ENCODE data around the gene DGKK. TPM values are rescaled to one million over a fixed set of nuclear protein-coding genes. Genes with fewer than 3 reads are reported as not detected.

Gene DGKK
- total RNA-seq, 1 experiment from 2014 or later: 1.6 TPM

GRCh38 chrX:50407976-50408375 lies 62.6 kb downstream of the DGKK start:
- no peak overlapping the region for H2AFZ ChIP-seq (ENCODE audit: low read length)

More at GRCh38 chrX:50407976-50408375, 62.6 kb downstream of the DGKK start:
- no peak overlapping the region for H3K4me2 ChIP-seq (ENCODE audit: insufficient read depth, insufficient read length, low read length)
- H2AK5ac ChIP-seq (ENCODE audit: insufficient read length, low read length): no peak overlapping the region
- H3K27me3 ChIP-seq (ENCODE audit: insufficient read depth, low read length): no peaks in the 10 kb centered on the region
- no peak overlapping the region for H4K8ac ChIP-seq (replicated peaks; ENCODE audit: insufficient read length, low read depth, low read length)
- no peak overlapping the region for H2BK15ac ChIP-seq (ENCODE audit: low read depth, low read length)
- no peaks in the 10 kb centered on the region for H3K79me1 ChIP-seq (ENCODE audit: insufficient read depth, low read depth, low read length, poor library complexity, severe bottlenecking)
- no peak overlapping the region for H2BK5ac ChIP-seq (ENCODE audit: insufficient read length, low read length)
- Mint-ChIP-seq H3K9me3 (peaks cover 62 to 70% of the 10 kb centered on the region in 2 experiments), H3K4me3 (no peak overlapping the region), H3K27me3 (ENCODE audit: low read depth) (peaks cover 2% of the 10 kb centered on the region; the same call in 1 of the 2 replicates), H3K4me1 (no peaks in the 10 kb centered on the region), H3K36me3 (ENCODE audit: insufficient read depth in 1 of 3, low read depth in 3 of 3) (peaks cover 0 to 7% (median 2%) of the 10 kb centered on the region in 3 experiments; a peak in 4 of 7 replicates), H3K27ac (no peak overlapping the region)
- no peak overlapping the region for H2BK120ac ChIP-seq (ENCODE audit: low read depth, low read length, poor library complexity, severe bottlenecking)
- WGBS (ENCODE audit: extremely low coverage, insufficient read length, low lambda C conversion rate): no CpG with 5 or more reads among the region's 2 CpGs
- H3K27ac ChIP-seq (ENCODE audit: insufficient read length, low read depth, low read length): no peak overlapping the region
- H3K18ac ChIP-seq (ENCODE audit: insufficient read length, low read depth, low read length): no peak overlapping the region
- no peak overlapping the region for H3K56ac ChIP-seq (ENCODE audit: insufficient read length, low read depth, low read length)
- H4K5ac ChIP-seq (ENCODE audit: insufficient read length, low read depth, low read length): no peak overlapping the region
- H3K79me2 ChIP-seq (ENCODE audit: insufficient read depth, low read length): 0 out of 2 replicates have a peak, but pooled peaks cover 1% of the 10 kb centered on the region
- no peak overlapping the region for H3K23ac ChIP-seq (ENCODE audit: insufficient read length, low read depth, low read length)
- H3K9me3 ChIP-seq (ENCODE audit: control insufficient read depth, low read depth, low read length): no peaks in the 10 kb centered on the region
- H3K14ac ChIP-seq (ENCODE audit: insufficient read depth, low read length): no peak overlapping the region
- H3K4ac ChIP-seq (ENCODE audit: low read depth, low read length): no peak overlapping the region
- H4K91ac ChIP-seq (ENCODE audit: insufficient read length, low read depth, low read length): no peak overlapping the region
- DNase-seq: peak; percentile 40
- H3K4me1 ChIP-seq (ENCODE audit: insufficient read depth, low read length): no peaks in the 10 kb centered on the region
- H2BK20ac ChIP-seq (ENCODE audit: low read depth, low read length, poor library complexity, severe bottlenecking): no peak overlapping the region
- no peak overlapping the region for H2BK12ac ChIP-seq (ENCODE audit: insufficient read length, low read depth, low read length)
- H3K9ac ChIP-seq (ENCODE audit: extremely low read depth, insufficient read length, low read length): no peak overlapping the region
- no peaks in the 10 kb centered on the region for H4K20me1 ChIP-seq (ENCODE audit: control insufficient read depth, insufficient read depth, insufficient read length)
- H3T11ph ChIP-seq (ENCODE audit: low read length): no peak overlapping the region
- TF ChIP-seq, protein P1, sequence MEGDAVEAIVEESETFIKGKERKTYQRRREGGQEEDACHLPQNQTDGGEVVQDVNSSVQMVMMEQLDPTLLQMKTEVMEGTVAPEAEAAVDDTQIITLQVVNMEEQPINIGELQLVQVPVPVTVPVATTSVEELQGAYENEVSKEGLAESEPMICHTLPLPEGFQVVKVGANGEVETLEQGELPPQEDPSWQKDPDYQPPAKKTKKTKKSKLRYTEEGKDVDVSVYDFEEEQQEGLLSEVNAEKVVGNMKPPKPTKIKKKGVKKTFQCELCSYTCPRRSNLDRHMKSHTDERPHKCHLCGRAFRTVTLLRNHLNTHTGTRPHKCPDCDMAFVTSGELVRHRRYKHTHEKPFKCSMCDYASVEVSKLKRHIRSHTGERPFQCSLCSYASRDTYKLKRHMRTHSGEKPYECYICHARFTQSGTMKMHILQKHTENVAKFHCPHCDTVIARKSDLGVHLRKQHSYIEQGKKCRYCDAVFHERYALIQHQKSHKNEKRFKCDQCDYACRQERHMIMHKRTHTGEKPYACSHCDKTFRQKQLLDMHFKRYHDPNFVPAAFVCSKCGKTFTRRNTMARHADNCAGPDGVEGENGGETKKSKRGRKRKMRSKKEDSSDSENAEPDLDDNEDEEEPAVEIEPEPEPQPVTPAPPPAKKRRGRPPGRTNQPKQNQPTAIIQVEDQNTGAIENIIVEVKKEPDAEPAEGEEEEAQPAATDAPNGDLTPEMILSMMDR (conservative IDR thresholded peaks at IDR 0.05): peak; percentile 34
- H3K23me2 ChIP-seq (ENCODE audit: insufficient read length, low read depth, low read length, poor library complexity, severe bottlenecking): no peaks in the 10 kb centered on the region
